DMS114 treated with DMSO at 0.1 percent for 48 hours (cell line): ENCODE results near the gene FLVCR2.
"Not testable (repeated sequence)": the region's sequence is repeated elsewhere in the genome, so short reads cannot be mapped to it uniquely, and the experiment has no call there.

Experiments used
- DNase-seq: peaks from one replicate; lab custom pipeline; 2025; ENCODE audit not compliant: unreplicated experiment; lab: John Stamatoyannopoulos, UW

FLVCR2 gene

DNA sequence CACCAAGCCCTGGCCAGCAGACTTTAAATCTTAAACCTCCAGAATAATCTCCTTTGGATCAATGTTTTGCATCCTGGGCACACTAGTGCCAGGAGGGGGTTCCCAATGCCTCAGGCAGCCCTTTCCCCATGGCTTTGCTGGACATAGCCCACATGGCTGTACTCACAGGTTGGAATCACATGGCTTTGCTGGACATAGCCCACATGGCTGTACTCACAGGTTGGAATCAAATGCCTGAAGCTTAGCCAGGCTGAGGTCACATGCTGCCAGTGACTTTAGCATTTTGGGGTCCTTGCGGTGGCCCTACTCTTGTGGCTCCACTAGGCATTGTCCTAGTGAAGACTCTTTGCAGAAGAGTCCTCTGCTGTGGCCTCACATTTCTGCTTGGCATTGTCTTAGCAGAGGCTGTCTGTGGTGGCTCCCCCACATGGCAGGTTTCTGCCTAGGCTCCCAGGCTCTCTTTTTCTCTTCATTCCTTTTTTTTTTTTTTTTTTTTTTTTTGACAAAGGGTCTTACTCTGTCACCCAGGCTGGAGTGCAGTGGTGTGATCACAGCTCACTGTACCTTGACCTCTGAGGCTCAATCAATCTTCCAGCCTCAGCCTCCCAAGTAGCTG lies 13.0 kb downstream of the FLVCR2 start:
- no peak for DNase-seq

GRCh38 chr14:75591987-75592575 lies 13.7 kb downstream of the FLVCR2 start:
- DNase-seq: no peak

DNA sequence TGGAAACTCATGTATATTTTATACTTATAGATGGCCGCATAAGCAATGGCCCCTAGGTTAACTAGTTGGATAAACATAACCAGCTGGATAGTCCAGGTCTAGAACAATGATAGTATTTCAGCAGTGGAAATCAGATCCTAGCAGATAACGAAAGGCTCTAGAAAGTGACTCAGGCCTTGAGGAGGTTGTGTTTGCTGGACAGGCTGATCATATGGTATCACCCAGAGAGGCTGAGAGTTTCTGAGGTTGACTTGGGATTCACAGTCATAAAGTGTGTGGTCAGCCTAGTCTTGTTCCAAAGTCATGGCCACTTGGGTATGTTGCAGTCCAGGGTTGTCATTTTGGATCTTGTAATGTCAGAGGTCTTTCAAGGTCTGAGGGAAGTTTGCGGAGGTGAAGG lies 16.8 kb downstream of the FLVCR2 start:
- no peak for DNase-seq

- DNase-seq: no peak
Measured at GRCh38 chr14:75597149-75597548, 18.7 kb downstream of the FLVCR2 start.

DNA sequence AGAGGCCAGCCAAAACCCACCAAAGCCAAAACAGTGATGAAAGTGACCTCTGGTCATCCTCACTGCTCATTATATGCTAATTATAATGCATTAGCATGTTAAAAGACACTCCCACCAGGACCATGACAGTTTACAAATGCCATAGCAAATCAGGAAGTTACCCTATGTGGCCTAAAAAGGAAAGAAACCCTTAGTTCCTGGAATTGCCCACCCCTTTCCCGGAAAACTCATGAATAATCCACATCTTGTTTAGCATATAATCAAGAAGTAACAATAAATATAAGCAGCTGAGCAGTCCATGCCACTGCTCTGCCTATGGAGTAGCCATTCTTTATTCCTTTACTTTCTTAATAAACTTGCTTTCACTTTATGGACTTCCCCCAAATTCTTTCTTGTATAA lies 21.7 kb downstream of the FLVCR2 start:
- not testable (repeated sequence) for DNase-seq

DNA sequence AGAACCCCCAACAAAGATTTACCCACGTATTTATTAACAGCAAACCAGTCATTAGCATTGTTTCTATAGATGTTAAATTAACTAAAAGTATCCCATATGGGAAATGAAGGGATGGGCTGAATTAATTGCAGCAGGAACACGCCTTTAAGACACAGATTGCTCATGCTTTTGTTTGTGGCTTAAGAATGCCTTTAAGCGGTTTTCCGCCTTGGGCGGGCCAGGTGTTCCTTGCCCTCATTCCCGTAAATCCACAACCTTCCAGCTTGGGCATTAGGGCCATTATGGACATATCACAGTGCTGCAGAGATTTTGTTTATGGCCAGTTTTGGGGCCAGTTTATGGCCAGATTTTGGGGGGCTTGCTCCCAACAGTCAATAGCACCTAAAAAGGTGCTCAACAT lies 22.6 kb downstream of the FLVCR2 start:
- not testable (repeated sequence) for DNase-seq

DNA sequence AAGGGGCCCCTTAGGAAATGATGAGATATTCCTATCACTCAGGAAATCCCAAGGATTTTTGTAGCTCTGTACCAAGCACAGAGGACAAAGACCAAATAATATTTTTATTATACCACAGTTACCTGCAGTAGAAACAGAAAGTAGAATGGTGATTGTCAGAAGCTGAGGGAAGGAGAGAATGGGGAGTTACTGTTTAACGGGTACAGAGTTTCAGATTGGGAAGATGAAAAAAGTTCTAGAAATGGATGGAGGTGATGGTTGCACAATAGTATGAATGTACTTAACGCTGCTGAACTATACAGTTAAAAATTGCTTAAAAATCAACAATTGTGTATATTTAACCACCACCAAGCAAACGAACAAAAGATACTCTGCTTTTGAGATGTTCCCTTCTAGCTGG lies 24.1 kb downstream of the FLVCR2 start:
- DNase-seq: no peak

- no peak for DNase-seq
Measured at GRCh38 chr14:75604979-75605851, 26.8 kb downstream of the FLVCR2 start.

DNA sequence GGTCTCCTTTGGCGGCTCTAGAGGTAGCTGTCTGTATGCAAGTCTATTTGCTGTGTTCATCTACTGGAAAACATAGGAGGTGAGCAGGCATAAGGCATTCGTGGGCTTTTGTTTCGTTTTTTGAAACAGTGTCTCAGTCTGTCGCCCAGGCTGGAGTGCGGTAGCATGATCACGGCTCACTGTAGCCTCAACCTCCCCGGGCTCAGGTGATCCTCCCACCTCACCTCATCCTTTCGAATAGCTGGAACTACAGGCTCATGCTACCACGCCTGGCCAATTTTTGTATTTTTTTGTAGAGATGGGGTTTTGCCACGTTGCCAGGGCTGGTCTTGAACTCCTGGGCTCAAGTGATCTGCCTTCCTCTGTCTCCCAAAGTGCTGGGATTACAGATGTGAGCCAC lies 27.5 kb downstream of the FLVCR2 start:
- no peak for DNase-seq

- DNase-seq: no peak
Measured at GRCh38 chr14:75607044-75607443, 28.6 kb downstream of the FLVCR2 start.

DNA sequence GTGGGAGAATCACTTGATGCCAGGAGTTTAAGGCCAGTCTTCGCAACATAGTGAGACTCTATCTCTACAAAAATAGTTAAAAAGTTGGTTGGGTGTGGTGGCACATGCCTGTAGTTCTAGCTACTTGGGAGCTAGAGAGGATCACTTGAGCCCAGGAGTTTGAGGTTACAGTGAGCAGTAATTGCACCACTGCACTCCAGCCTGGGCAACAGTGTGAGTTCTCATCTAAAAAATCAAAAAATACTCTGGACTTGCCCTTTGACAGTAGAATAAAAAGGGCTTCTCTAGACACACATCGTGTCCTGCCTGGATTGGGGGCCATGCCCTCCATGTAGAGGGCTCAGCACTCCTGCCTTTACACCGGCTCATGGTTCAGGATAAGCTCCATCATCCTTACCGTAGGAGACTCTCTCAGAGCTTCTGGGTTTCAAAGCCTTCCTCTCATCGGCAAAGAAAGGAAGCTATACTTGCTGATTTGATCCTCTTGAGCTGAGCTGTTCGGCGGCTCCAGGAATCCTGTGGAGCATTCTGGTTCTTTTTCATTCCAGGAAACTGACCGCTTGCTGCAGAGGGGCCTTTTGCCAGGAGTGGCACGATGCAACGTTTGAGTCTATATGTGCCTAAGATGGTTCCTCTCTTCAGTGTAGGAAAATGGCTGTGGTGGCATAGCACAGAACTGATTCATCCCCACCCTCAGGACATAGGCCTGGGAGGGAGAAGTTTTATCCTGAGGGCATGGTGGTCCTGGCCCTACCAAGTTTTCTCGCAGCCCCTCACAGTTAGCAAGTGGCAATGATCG lies 29.6 kb downstream of the FLVCR2 start:
- no peak for DNase-seq

- no peak for DNase-seq
Measured at GRCh38 chr14:75609116-75609515, 30.7 kb downstream of the FLVCR2 start.

DNA sequence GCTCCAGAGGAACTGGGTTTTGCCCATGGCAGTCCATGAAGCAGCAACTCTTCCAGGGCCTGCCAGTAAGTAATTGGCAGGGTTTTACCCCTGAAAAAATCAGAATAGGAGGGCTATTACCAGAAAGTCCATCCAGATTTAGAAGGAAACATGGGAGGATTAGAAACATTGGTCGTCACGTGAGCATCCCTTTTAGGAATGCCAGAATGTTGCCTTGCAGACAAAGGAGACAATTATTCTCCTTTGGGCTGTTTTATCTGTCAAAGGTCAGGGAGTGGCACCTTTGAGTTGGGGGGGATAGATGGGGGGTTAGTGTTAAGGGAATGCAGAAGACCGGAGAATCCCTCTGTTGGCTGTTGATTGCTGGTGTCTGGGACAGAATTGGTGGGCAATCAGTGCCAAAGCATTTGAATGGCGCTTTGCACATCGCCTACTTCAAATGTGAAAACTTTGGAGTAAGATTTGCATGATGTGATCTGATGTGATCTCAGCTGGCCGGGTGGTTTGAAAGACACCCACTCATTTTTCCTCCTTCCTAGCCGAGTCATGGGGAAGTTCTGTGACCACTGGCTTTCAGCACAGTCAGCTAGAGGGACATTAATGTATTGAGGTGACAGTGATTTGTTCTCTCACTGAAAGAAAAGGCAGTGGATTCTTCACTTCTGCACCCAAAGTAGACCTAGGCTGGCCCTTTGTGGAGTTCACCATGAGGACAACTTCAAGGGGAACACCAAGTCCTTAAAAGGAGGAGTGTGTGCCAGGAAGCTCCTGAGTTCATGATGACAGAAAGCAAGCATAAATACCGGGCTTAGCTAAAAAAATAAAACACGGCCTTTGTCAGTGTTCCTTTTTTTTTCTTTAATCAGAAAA lies 31.4 kb downstream of the FLVCR2 start:
- DNase-seq: no peak

GRCh38 chr14:75610834-75611233 lies 32.4 kb downstream of the FLVCR2 start:
- no peak for DNase-seq

DNA sequence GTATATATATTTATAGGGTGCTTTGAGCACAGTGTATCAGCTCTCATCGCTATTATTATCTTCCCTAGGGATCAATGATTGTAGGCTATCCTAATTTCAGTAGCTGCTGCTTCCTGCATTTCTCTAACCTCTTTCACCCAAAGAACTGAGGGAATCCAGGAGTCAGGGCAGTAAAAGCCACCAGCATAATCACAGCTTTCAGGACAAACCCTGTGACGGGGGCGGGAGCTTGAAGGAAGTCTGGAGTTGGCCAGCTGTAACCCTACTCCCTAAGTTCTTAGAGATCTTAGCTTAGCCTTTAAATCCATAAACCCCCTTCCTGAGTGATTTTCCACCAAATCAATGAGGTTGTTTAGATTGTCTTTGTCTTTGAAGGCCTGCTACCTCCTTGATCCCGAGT lies 33.7 kb downstream of the FLVCR2 start:
- no peak for DNase-seq

DNA sequence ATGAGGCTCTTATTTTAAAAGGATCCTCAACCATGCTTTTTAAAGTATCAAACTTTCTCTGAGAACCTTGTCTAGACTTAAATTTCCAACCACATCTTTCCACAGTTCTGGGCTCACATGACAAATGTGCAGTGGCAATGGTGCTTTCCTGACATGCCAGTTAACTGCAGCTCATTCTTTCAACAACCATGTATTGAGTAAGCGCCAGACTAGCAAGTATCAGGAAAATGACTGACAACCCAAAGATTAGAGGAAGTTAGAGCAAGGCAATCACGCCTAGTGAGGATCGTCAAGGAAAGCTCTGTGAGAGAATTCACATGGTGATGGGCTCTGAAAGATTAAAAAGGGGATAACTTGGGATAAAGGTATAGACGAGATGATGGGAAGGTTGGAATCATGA lies 35.8 kb downstream of the FLVCR2 start:
- DNase-seq: no peak

GRCh38 chr14:75615200-75615599 lies 36.8 kb downstream of the FLVCR2 start:
- DNase-seq: no peak

- no peak for DNase-seq
Measured at GRCh38 chr14:75619548-75619947, 41.1 kb downstream of the FLVCR2 start.

- no peak for DNase-seq
Measured at GRCh38 chr14:75625034-75625433, 46.6 kb downstream of the FLVCR2 start.

GRCh38 chr14:75626396-75626795 lies 48.0 kb downstream of the FLVCR2 start:
- DNase-seq: no peak
